SU-DHL-6 (cell line): ENCODE results near the gene CUTA.

ENCODE experiments used
- CTCF ChIP-seq: fragments of 200-600 bp; sonication (generic); IDR thresholded peaks from one replicate; pipeline ENCODE4 v1.5.1; 2017; ENCODE audit warnings: antibody characterized with exemption, mild to moderate bottlenecking, low read length, moderate library complexity; ENCODE audit not compliant: insufficient read depth, poor library complexity, severe bottlenecking
- EZH2phosphoT487 ChIP-seq: fragments of 200-600 bp; sonication (generic), shearing (Covaris generic); conservative IDR thresholded peaks from 2 replicates; pipeline ENCODE4 v1.6.1; 2018; ENCODE audit warnings: mild to moderate bottlenecking, antibody characterized with exemption, low read length, moderate library complexity, mixed read lengths

- TF ChIP-seq CTCF (no peak), EZH2phosphoT487 (no peak)
Observed at GRCh38 chr6:33438978-33439594, 21.2 kb upstream of the CUTA start.
